ENCODE results near the gene INPP5A.

INPP5A gene

DNA sequence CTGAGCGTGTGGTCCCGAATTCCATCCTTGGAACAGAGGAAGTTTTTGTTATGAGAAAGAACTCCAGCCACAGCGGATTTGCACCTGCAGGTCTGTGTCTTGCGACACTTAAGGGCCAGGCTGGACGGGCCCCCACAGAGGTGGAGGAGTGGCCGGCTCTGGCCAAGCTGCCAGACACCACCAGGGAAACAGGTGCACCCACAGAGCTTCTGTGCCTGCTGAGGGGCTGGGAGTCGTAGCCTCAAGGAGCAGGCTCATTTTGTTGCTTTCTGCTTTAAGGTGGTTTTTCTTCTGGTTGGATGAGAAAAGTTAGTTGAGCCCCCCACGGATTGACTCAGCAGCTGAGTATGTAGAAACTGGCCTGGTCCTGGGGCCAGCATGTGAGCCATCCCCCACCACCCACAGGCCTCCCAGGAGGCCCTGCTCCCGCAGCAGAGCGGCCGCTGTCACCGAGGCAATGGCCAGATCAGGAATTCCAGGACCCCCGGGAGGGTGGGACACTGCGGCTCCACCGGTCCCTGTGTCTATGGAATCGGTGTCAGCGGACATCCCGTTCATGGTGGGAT, 206.4 kb downstream of the INPP5A start:
- H3K23ac ChIP-seq (ENCODE audit: low read length): no peak overlapping the region
- H2AK5ac ChIP-seq (ENCODE audit: low read length): no peak overlapping the region
- no peak overlapping the region for H2BK12ac ChIP-seq (ENCODE audit: low read length)
- H3K4me3 ChIP-seq (ENCODE audit: low read depth, low read length): no peak overlapping the region
- no peak overlapping the region for H4K12ac ChIP-seq (ENCODE audit: low read depth, low read length)
- H3K9me3 ChIP-seq (ENCODE audit: insufficient read depth, low read depth, low read length): no peaks in the 10 kb centered on the region
- no peak overlapping the region for H3K27ac ChIP-seq (ENCODE audit: low read depth, low read length)
- H3K14ac ChIP-seq (ENCODE audit: low read length): no peak overlapping the region
- H3K27me3 ChIP-seq (ENCODE audit: insufficient read depth, low read length): no peaks in the 10 kb centered on the region
- no peak overlapping the region for H3K18ac ChIP-seq (ENCODE audit: low read length)
- no peak overlapping the region for H3K9ac ChIP-seq (ENCODE audit: low read length)
- no peak for DNase-seq
- no peak overlapping the region for H2BK120ac ChIP-seq (ENCODE audit: insufficient read depth, low read length, poor library complexity)
- WGBS (ENCODE audit: extremely low coverage, insufficient coverage, insufficient read length): no CpG with 5 or more reads among the region's 18 CpGs
- no peak overlapping the region for H3K4ac ChIP-seq (ENCODE audit: low read depth, low read length)
- peaks cover 3 to 5% of the 10 kb centered on the region in 2 experiments for H3K4me1 ChIP-seq (ENCODE audit: control insufficient read depth in 1 of 2, insufficient read depth in 2 of 2, low read length in 2 of 2)
- H2AFZ ChIP-seq (ENCODE audit: insufficient read depth, low read length, poor library complexity): no peak overlapping the region
- H3K36me3 ChIP-seq (ENCODE audit: control insufficient read depth in 1 of 2, insufficient read depth in 2 of 2, low read length in 2 of 2): peaks cover 7 to 13% of the 10 kb centered on the region in 2 experiments
- no peaks in the 10 kb centered on the region for H3K79me2 ChIP-seq (ENCODE audit: control insufficient read depth, insufficient read depth, low read length, poor library complexity)
- no peaks in the 10 kb centered on the region for H3K79me1 ChIP-seq (ENCODE audit: low read length)
- H2BK5ac ChIP-seq (ENCODE audit: low read depth, low read length, poor library complexity): no peak overlapping the region
- H3K4me2 ChIP-seq (ENCODE audit: low read length): no peak overlapping the region
- no peak overlapping the region for H4K91ac ChIP-seq (ENCODE audit: low read depth, low read length)
- H4K8ac ChIP-seq (ENCODE audit: low read depth, low read length): no peak overlapping the region

DNA sequence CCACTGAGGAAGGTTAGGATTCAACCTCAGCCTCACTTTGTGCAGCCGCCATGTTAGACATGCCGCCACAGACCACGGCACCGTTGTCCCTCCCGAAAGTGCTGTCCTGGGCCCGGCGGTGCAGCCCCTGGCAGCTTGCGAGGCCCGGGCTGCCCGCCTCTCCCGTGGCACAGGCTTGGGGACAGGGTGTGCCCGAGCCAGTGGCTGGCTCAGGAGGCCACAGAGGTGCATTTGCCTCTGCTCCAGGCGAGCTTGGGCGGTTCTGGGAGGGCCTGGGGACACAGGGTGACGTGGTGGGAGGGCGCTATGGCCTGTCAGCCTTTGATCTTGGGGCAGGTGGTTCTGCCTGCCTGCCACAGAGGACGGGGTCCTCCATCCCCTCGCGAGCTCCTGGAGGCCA, 207.3 kb downstream of the INPP5A start:
- Histone ChIP-seq H2BK12ac (ENCODE audit: low read length) (no peak overlapping the region), H3K79me1 (ENCODE audit: low read length) (no peaks in the 10 kb centered on the region), H2AFZ (ENCODE audit: insufficient read depth, low read length, poor library complexity) (no peak overlapping the region), H3K9me3 (ENCODE audit: insufficient read depth, low read depth, low read length) (no peaks in the 10 kb centered on the region), H3K27me3 (ENCODE audit: insufficient read depth, low read length) (no peaks in the 10 kb centered on the region), H2AK5ac (ENCODE audit: low read length) (no peak overlapping the region), H4K8ac (ENCODE audit: low read depth, low read length) (no peak overlapping the region), H3K9ac (ENCODE audit: low read length) (no peak overlapping the region), H4K91ac (ENCODE audit: low read depth, low read length) (no peak overlapping the region), H3K14ac (ENCODE audit: low read length) (no peak overlapping the region), H3K79me2 (ENCODE audit: control insufficient read depth, insufficient read depth, low read length, poor library complexity) (no peaks in the 10 kb centered on the region), H2BK5ac (ENCODE audit: low read depth, low read length, poor library complexity) (no peak overlapping the region), H4K12ac (ENCODE audit: low read depth, low read length) (no peak overlapping the region), H3K4me3 (ENCODE audit: low read depth, low read length) (no peak overlapping the region), H3K27ac (ENCODE audit: low read depth, low read length) (no peak overlapping the region), H3K4me2 (ENCODE audit: low read length) (no peak overlapping the region), H3K36me3 (ENCODE audit: control insufficient read depth in 1 of 2, insufficient read depth in 2 of 2, low read length in 2 of 2) (peaks cover 9 to 21% of the 10 kb centered on the region in 2 experiments), H2BK120ac (ENCODE audit: insufficient read depth, low read length, poor library complexity) (no peak overlapping the region), H3K18ac (ENCODE audit: low read length) (no peak overlapping the region), H3K23ac (ENCODE audit: low read length) (no peak overlapping the region), H3K4me1 (ENCODE audit: control insufficient read depth in 1 of 2, insufficient read depth in 2 of 2, low read length in 2 of 2) (peaks cover 3 to 5% of the 10 kb centered on the region in 2 experiments), H3K4ac (ENCODE audit: low read depth, low read length) (no peak overlapping the region)
- DNase-seq: no peak
- no CpG with 5 or more reads among the region's 19 CpGs for WGBS (ENCODE audit: extremely low coverage, insufficient coverage, insufficient read length)

DNA sequence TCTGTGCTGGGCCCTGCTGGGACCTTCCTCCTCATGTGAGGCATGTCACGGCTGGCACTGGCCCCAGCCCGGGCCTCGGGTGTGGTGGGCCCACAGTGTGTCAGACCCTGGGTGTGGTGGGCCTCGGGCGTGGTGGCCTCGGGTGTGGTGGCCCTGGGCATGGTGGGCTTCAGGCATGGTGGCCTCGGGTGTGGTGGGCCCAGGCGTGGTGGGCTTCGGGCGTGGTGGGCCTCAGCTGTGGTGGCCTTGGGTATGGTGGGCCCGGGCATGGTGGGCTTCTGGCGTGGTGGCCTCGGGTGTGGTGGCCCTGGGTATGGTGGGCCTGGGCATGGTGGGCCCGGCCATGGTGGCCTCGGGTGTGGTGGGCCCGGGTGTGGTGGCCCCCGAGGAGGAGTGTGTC, 207.9 kb downstream of the INPP5A start:
- no peaks in the 10 kb centered on the region for H3K9me3 ChIP-seq (ENCODE audit: insufficient read depth, low read depth, low read length)
- peaks cover 3 to 5% of the 10 kb centered on the region in 2 experiments for H3K4me1 ChIP-seq (ENCODE audit: control insufficient read depth in 1 of 2, insufficient read depth in 2 of 2, low read length in 2 of 2)
- no peak for DNase-seq
- H3K4ac ChIP-seq (ENCODE audit: low read depth, low read length): no peak overlapping the region
- no peak overlapping the region for H4K8ac ChIP-seq (ENCODE audit: low read depth, low read length)
- no peak overlapping the region for H2AFZ ChIP-seq (ENCODE audit: insufficient read depth, low read length, poor library complexity)
- H3K23ac ChIP-seq (ENCODE audit: low read length): no peak overlapping the region
- H2BK12ac ChIP-seq (ENCODE audit: low read length): no peak overlapping the region
- no peaks in the 10 kb centered on the region for H3K79me1 ChIP-seq (ENCODE audit: low read length)
- no peak overlapping the region for H3K18ac ChIP-seq (ENCODE audit: low read length)
- no peak overlapping the region for H2BK120ac ChIP-seq (ENCODE audit: insufficient read depth, low read length, poor library complexity)
- H2AK5ac ChIP-seq (ENCODE audit: low read length): no peak overlapping the region
- no peak overlapping the region for H4K12ac ChIP-seq (ENCODE audit: low read depth, low read length)
- H3K14ac ChIP-seq (ENCODE audit: low read length): no peak overlapping the region
- H3K9ac ChIP-seq (ENCODE audit: low read length): no peak overlapping the region
- peaks cover 14 to 25% of the 10 kb centered on the region in 2 experiments for H3K36me3 ChIP-seq (ENCODE audit: control insufficient read depth in 1 of 2, insufficient read depth in 2 of 2, low read length in 2 of 2)
- H3K27me3 ChIP-seq (ENCODE audit: insufficient read depth, low read length): no peaks in the 10 kb centered on the region
- H3K4me2 ChIP-seq (ENCODE audit: low read length): no peak overlapping the region
- H3K79me2 ChIP-seq (ENCODE audit: control insufficient read depth, insufficient read depth, low read length, poor library complexity): no peaks in the 10 kb centered on the region
- no CpG with 5 or more reads among the region's 17 CpGs for WGBS (ENCODE audit: extremely low coverage, insufficient coverage, insufficient read length)
- no peak overlapping the region for H2BK5ac ChIP-seq (ENCODE audit: low read depth, low read length, poor library complexity)
- H3K27ac ChIP-seq (ENCODE audit: low read depth, low read length): no peak overlapping the region
- no peak overlapping the region for H3K4me3 ChIP-seq (ENCODE audit: low read depth, low read length)
- H4K91ac ChIP-seq (ENCODE audit: low read depth, low read length): no peak overlapping the region

DNA sequence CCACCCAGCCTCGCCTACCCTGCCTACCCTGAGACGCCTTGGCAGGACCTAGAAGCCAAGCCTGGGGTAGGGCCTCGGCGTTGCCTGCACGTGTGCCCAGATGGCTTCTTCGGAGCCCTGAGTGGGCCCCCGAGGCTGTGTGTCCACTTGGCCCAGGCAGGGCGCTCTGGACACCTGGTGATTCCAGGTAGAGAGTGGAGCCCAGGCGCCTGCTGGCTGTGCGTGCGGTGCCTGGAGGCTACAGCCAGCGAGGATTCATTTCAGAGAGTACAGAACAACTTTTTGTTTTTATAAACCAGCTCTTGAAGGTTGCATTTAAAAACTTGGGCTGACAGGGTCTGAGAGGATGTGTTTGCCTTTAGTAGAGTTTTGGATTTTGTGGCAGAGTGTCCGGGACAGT, 208.4 kb downstream of the INPP5A start:
- H3K4me1 ChIP-seq (ENCODE audit: control insufficient read depth in 1 of 2, insufficient read depth in 2 of 2, low read length in 2 of 2): peaks cover 3 to 5% of the 10 kb centered on the region in 2 experiments
- H3K18ac ChIP-seq (ENCODE audit: low read length): no peak overlapping the region
- no peak overlapping the region for H3K9ac ChIP-seq (ENCODE audit: low read length)
- no peak overlapping the region for H3K27ac ChIP-seq (ENCODE audit: low read depth, low read length)
- no peak overlapping the region for H3K23ac ChIP-seq (ENCODE audit: low read length)
- H3K27me3 ChIP-seq (ENCODE audit: insufficient read depth, low read length): no peaks in the 10 kb centered on the region
- H3K9me3 ChIP-seq (ENCODE audit: insufficient read depth, low read depth, low read length): no peaks in the 10 kb centered on the region
- no peak overlapping the region for H2AK5ac ChIP-seq (ENCODE audit: low read length)
- no peak overlapping the region for H4K91ac ChIP-seq (ENCODE audit: low read depth, low read length)
- no peak overlapping the region for H3K4me3 ChIP-seq (ENCODE audit: low read depth, low read length)
- no CpG with 5 or more reads among the region's 13 CpGs for WGBS (ENCODE audit: extremely low coverage, insufficient coverage, insufficient read length)
- H2AFZ ChIP-seq (ENCODE audit: insufficient read depth, low read length, poor library complexity): no peak overlapping the region
- H2BK5ac ChIP-seq (ENCODE audit: low read depth, low read length, poor library complexity): no peak overlapping the region
- no peak overlapping the region for H2BK120ac ChIP-seq (ENCODE audit: insufficient read depth, low read length, poor library complexity)
- H3K36me3 ChIP-seq (ENCODE audit: control insufficient read depth in 1 of 2, insufficient read depth in 2 of 2, low read length in 2 of 2): peaks cover 16 to 28% of the 10 kb centered on the region in 2 experiments
- H2BK12ac ChIP-seq (ENCODE audit: low read length): no peak overlapping the region
- no peak overlapping the region for H3K4me2 ChIP-seq (ENCODE audit: low read length)
- no peaks in the 10 kb centered on the region for H3K79me2 ChIP-seq (ENCODE audit: control insufficient read depth, insufficient read depth, low read length, poor library complexity)
- DNase-seq: no peak
- H3K4ac ChIP-seq (ENCODE audit: low read depth, low read length): no peak overlapping the region
- H4K12ac ChIP-seq (ENCODE audit: low read depth, low read length): no peak overlapping the region
- H3K79me1 ChIP-seq (ENCODE audit: low read length): no peaks in the 10 kb centered on the region
- H3K14ac ChIP-seq (ENCODE audit: low read length): no peak overlapping the region
- H4K8ac ChIP-seq (ENCODE audit: low read depth, low read length): no peak overlapping the region
